HT1080 (cell line): Measurements from ENCODE around the gene CCNJL. TPM values are rescaled to one million over a fixed set of nuclear protein-coding genes. Genes with fewer than 3 reads are reported as not detected.
A peak's percentile ranks its signal among the peaks of the same experiment; 100 is the strongest.

Experiments
- DNase-seq: peaks from one replicate; pipeline ENCODE4 v3.0.0-alpha.2; 2015; ENCODE audit warnings: low read depth
- small RNA-seq: library from RNA; depleted of rRNA; stranded (forward); fragments of <200 nt; gene quantifications from one replicate; pipeline ENCODE3, GENCODE V24; 2014
- total RNA-seq: library from RNA; depleted of rRNA; stranded (reverse); fragments of >200 nt; shearing (Covaris generic); gene quantifications from 2 replicates; pipeline ENCODE4 v1.2.3, GENCODE V29; 2014; rRNA removed

CCNJL gene
- total RNA-seq, 1 experiment from 2014 or later, result 13.8 TPM

GRCh38 chr5:160230686-160231527, 81.5 kb downstream of the CCNJL start:
- DNase-seq, result peak; percentile 47

GRCh38 chr5:160229190-160229742, 83.1 kb downstream of the CCNJL start, which contains the start of gene FABP6:
Gene FABP6, plus strand, starts transcription at chr5:160229506. Its CDS starts 52 bp downstream, at chr5:160229558.
- DNase-seq, result no peak

- DNase-seq, result no peak
These were observed 85.4 kb downstream of the CCNJL start for GRCh38 chr5:160227012-160227411.

DNA sequence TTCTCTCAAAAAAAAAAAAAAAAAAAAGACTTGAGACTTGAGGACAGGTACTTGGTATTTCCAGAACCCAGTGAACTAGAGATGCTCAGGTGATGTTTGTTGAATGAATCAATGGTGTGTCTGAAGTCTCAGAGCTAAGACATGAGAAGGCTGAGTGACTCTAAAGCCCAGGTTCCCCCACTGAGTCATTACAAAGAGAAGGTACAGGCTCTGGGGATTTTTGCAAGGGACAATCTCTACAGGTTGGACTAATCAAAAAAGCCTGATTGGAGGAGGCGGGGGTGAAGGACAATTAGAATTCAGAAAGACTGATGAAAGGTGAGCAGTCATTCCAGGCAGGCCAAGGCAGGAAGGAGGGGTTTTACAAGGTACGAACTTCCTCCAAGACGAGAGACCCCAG, 91.3 kb downstream of the CCNJL start:
- DNase-seq, result no peak

- DNase-seq, result no peak
These were observed 93.0 kb downstream of the CCNJL start for GRCh38 chr5:160219356-160219755.

DNA sequence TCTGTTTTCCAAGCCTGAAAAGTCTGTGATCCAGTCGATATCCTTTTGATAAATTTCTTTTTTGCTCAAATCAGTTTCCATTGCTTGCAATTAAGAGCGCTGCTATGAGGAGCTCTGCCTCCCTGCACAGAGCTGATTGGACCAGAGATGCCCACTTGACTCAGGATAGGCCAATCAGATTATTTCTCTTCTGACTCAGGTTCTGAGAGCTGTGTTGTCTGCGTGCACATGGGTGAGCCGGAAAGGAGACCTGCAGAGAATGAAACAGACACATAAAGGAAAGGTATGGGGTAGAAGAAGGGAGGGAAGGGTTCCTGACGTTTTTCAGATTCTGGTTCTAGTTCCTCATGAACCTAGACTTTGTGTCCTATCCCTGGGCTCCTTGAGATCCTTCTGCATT, 98.8 kb downstream of the CCNJL start:
- DNase-seq, result peak; percentile 68

GRCh38 chr5:160211352-160211751, 101.0 kb downstream of the CCNJL start:
- DNase-seq, result no peak

DNA sequence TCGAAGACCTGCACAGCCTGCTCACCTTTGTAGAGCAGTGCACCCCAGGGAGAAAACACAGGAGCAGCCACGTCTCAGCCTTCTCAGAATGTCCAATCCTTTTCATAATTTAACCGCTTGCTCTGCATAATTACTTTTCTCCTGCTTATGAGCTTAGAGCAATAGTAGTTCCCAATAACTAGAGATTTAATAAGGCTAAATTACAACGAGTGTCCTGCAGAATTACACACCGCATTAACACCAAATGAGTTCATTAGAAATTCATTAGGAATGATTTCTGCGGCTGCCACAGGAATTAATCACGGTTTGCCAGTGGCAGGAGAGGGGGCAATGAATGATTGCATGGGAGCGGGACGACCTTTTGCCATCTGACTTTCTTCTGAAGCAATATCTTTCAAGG, 101.8 kb downstream of the CCNJL start:
- DNase-seq, result no peak

DNA sequence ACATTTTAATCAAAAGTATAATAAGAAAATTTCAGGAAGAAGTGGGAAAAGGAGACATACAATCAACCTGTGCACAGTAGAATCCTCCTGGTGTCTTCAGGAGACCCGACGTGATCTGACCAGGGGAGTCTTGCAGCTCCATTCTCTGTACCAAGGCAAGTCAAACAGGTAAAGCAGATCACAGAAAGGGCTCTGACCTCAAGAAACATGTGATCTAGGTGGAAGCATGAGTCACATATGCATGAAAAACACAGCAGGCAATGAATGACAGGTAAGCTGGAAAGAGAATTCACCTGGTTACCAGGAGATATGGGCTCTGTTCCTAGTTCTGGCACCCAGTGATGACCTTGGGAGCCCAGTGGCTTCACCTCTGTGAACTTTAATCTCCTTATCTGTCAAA, 102.4 kb downstream of the CCNJL start:
- no peak for DNase-seq

- no peak for DNase-seq
These were observed 105.3 kb downstream of the CCNJL start for GRCh38 chr5:160207061-160207460.

Small RNA genes within 50 kb of the gene (small RNA-seq; reads per million reads assigned to genes)
- not detected for gene AC112191.3

Other genes with a start within 250 kb of the CCNJL start
- 10.2 and 12.6 TPM in 2 replicates for gene PWWP2A, start 193.1 kb downstream of the CCNJL start, total RNA-seq
- 0.70 and 1.1 TPM in 2 replicates for gene FABP6, start 83.1 kb downstream of the CCNJL start, total RNA-seq
- 0.33 and 0.55 TPM in 2 replicates for gene C1QTNF2, start 58.1 kb upstream of the CCNJL start, total RNA-seq
- gene FAM200C, start 87.5 kb upstream of the CCNJL start, total RNA-seq, result 5.0 TPM in 2 replicates
- gene SLU7, start 106.5 kb upstream of the CCNJL start, total RNA-seq, result 64.9 and 67.0 TPM in 2 replicates
- gene PTTG1, start 109.3 kb upstream of the CCNJL start, total RNA-seq, result 307 and 313 TPM in 2 replicates